GM19035 (cell line): ENCODE data around the gene ACBD3.
A peak's percentile ranks its signal among the peaks of the same experiment; 100 is the strongest.
"Not testable (repeated sequence)": the region's sequence is repeated elsewhere in the genome, so short reads cannot be mapped to it uniquely, and the experiment has no call there.

Experiments used
- ATAC-seq: cut with Tn5 transposase; IDR thresholded peaks from one replicate; pipeline ENCODE4 v1.9.1; 2021; ENCODE audit not compliant: unreplicated experiment

Gene ACBD3

GRCh38 chr1:226186124-226187018 lies at the start of gene ACBD3:
ACBD3 (minus strand) TSS chr1:226186741; CDS start chr1:226186675, 66 bp downstream.
- ATAC-seq = peak; percentile 96

- ATAC-seq = no peak
These were observed 47.3 kb upstream of the ACBD3 start for GRCh38 chr1:226233806-226234205.

- ATAC-seq = no peak
These were observed 46.8 kb upstream of the ACBD3 start for GRCh38 chr1:226233293-226233692.

GRCh38 chr1:226226601-226227000 lies 40.1 kb upstream of the ACBD3 start:
- ATAC-seq = no peak

- peak; percentile 57 for ATAC-seq
These were observed 37.3 kb upstream of the ACBD3 start for GRCh38 chr1:226223786-226224244.

GRCh38 chr1:226223157-226223785 lies 36.7 kb upstream of the ACBD3 start, which contains the start of gene MIXL1:
MIXL1 (plus strand) TSS chr1:226223664; CDS start chr1:226223682, 18 bp downstream.
- peak; percentile 32 for ATAC-seq

GRCh38 chr1:226222686-226223085 lies 36.1 kb upstream of the ACBD3 start:
- ATAC-seq = no peak

GRCh38 chr1:226220473-226221189 lies 34.1 kb upstream of the ACBD3 start:
- no peak for ATAC-seq

- no peak for ATAC-seq
These were observed 30.7 kb upstream of the ACBD3 start for GRCh38 chr1:226217273-226217672.

- ATAC-seq = no peak
These were observed 29.5 kb upstream of the ACBD3 start for GRCh38 chr1:226216056-226216455.

GRCh38 chr1:226215239-226215638 lies 28.7 kb upstream of the ACBD3 start:
- ATAC-seq = no peak

GRCh38 chr1:226212545-226212944 lies 26.0 kb upstream of the ACBD3 start:
- no peak for ATAC-seq

- ATAC-seq = no peak
These were observed 24.8 kb upstream of the ACBD3 start for GRCh38 chr1:226211181-226211821.

- ATAC-seq = no peak
These were observed 24.1 kb upstream of the ACBD3 start for GRCh38 chr1:226210571-226211176.

- no peak for ATAC-seq
These were observed 22.9 kb upstream of the ACBD3 start for GRCh38 chr1:226209307-226210059.

GRCh38 chr1:226207048-226207447 lies 20.5 kb upstream of the ACBD3 start:
- no peak for ATAC-seq

GRCh38 chr1:226204198-226204597 lies 17.7 kb upstream of the ACBD3 start:
- ATAC-seq = no peak

GRCh38 chr1:226203655-226204054 lies 17.1 kb upstream of the ACBD3 start:
- no peak for ATAC-seq

GRCh38 chr1:226203240-226203639 lies 16.7 kb upstream of the ACBD3 start:
- no peak for ATAC-seq

GRCh38 chr1:226202666-226203065 lies 16.1 kb upstream of the ACBD3 start:
- ATAC-seq = not testable (repeated sequence)
